HS-5 (cell line): Measurements from ENCODE around the gene TXNDC8.
"Not testable (repeated sequence)": the region's sequence is repeated elsewhere in the genome, so short reads cannot be mapped to it uniquely, and the experiment has no call there.

Experiments
- DNase-seq: peaks from one replicate; pipeline ENCODE4 v3.0.0-alpha.2; 2012; ENCODE audit warnings: low read depth

The TXNDC8 gene

DNA sequence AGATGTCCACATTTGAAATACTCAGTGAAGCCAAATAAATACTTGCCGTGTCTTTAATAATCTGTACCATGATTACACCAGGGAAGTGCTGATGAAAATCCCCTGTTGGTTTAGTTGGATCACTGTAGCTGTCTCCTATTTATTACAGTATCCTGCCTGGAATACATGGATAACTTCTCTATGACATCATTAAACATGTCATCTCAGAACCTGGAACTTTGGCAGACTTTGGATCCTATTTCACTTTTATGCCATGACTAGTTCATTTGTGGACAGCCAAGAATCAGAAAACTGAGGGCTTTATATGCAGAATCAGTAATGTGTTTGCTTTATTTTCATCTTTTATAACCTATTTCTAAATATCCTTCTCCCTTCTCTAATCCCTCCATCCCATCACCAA, at the start of gene TXNDC8:
TXNDC8 (minus strand) TSS at position 137 of the 400 bp plus-strand sequence.
- no peak for DNase-seq

DNA sequence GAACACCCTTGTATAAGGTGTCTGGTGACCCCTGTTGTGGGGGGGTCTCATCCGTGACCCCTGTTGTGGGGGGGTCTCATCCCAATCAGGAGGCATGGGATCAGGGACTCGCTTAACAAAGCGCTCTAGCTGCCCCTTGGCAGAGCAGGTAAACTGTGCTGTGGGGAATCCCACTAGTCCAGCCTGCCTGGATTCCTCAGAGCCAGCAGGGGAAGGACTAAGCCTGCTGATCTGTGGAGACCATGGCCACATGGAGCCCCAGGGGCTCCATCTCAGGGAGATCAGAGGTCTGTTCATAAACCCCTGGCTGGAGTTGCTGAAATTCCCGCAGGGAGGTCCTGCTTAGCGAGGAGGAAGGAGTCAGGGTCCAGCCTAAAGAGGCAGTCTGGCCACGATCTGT, 45.8 kb upstream of the TXNDC8 start:
- DNase-seq = no peak

DNA sequence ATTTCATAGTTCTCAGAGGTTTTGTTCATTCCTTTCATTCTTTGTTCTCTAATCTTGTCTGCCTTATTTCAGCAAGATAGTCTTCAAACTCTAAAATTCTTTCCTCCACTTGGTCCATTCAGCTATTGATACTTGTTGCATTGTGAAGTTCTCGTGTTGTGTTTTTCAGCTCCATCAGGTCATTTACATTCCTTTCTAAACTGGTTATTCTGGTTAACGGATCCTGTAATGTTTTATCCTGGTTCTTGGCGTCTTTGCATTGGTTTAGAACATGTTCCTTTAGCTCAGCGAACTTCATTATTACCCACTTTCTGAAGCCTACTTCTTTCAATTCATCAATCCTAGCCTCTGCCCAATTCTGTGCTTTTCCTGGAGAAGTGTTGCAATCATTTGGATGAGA, 45.1 kb upstream of the TXNDC8 start:
- no peak for DNase-seq

DNA sequence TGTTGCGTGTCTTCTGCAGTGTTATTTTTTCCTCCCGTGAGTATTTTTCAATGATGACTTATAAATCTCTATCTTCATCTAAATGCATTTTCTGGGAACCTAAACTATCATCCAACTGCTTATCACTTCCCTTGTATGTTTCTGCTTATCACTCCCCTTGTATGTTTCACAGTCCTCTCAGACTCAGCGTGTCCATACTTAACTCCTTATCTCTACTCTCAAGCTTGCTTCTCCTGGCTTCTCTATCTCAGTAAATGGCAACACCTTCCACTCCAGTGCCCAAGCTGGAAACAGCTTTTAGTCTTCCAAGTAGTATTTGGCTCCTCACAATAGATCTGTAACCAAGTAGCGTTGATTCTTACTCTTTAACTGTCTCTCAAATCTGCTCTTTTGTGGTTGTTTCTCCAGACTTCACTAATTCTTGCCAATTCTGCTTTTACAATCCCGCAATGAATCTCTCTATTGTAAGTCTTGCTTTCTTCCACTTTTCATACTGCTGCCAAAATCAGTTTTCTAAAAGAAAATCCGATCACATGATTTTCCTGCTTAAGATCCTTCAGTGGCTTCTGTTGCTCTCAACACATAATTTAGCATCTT, 33.8 kb upstream of the TXNDC8 start:
- no peak for DNase-seq

GRCh38 chr9:110370315-110370714, 32.7 kb upstream of the TXNDC8 start:
- peak; percentile 70 for DNase-seq

DNA sequence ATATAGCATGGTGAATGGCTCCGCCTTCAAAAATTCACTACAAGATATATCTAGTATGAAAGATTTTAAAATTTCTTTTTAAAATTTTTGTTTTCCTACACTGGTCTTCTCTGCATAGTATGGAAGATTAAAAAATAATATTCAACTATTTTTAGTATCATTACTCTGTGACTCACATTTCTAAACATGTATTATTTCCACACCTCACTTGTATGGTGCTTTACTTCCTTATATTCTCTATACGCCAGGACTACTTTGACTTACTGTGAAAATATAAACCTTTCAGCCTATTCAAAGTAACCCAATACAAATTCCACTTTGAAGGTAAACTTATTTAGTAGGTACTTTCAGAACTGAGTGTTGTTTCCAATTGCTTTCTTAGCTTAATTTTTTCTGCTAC, 26.8 kb upstream of the TXNDC8 start:
- no peak for DNase-seq

- DNase-seq = not testable (repeated sequence)
These were observed 21.3 kb upstream of the TXNDC8 start for GRCh38 chr9:110358992-110359391.

- no peak for DNase-seq
These were observed 19.8 kb upstream of the TXNDC8 start for GRCh38 chr9:110357505-110357904.

- no peak for DNase-seq
These were observed 19.2 kb upstream of the TXNDC8 start for GRCh38 chr9:110356639-110357395.

DNA sequence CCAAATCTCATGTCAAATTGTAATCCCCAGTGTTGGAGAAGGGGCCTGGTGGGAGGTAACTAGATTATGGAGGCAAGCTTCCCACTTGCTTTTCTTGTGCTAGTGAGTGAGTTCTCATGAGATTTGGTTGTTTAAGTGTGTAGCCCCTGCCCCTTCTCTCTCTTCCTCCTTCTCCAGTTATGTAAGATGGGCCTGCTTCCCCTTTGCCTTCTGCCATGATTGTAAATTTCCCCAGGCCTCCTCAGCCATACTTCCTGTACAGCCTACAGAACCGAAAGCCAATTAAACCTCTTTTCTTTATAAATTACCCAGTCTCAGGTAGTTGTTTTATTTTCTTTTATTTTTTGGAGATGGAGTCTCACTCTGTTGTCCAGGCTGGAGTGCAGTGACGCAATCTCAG, 18.2 kb upstream of the TXNDC8 start:
- no peak for DNase-seq

GRCh38 chr9:110351009-110351467, 13.4 kb upstream of the TXNDC8 start:
- peak; percentile 77 for DNase-seq

DNA sequence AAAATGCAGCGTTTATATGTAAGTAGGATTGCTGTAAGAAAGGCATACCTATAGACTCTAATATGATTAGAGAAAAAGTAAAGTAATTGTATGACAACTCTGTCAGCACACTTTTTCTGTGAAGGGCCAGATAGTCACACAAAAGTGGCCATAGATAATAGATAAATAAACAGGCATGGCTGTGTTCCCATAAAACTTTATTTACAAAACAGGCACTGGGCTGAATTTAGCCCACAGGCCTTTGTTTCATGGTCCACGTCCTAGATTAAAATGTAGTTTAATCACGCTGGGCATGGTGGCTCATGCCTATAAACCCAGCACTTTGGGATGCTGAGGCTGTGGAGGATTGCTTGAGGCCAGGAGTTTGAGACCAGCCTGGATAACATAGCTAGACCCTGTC, 8.7 kb upstream of the TXNDC8 start:
- DNase-seq = no peak

DNA sequence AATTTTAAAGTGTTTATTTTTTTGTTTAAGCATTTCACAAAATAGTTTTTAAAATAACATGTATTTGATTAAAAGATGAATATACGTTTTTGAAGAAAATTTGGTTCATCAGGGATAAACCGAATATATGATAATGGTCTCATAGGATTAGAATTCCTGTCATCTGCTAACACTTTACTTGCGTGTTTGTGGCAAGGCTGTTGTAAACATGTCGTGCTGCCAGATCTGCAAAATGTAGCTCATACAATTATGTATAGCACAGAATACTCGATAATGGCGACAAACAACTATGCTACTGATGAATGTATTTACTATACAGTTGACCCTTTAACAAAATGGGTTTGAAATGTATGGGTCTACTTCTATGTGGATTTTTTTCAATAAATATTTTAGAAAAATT, 7.2 kb upstream of the TXNDC8 start:
- DNase-seq = no peak

- no peak for DNase-seq
These were observed 5.9 kb upstream of the TXNDC8 start for GRCh38 chr9:110343551-110343950.

DNA sequence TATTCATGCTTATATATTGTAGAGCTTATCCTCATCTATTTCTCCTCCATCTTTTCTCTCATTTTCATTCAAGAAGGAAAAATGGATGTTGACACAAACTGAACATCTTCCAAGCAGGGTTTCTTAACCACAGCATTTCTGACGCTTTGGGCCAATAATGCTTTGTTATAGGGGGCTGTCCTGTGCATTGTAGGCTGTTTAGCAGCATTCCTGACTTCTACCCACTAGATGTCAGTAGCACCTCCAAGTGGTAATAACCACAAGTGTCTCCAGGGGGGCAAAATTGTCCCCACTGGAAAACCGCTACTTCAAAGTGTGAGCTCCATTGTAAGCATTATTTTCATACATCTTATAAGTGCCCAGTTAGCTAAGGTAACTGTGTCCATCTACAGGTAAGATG, 2.6 kb upstream of the TXNDC8 start:
- no peak for DNase-seq

GRCh38 chr9:110338143-110338542, 480 bp upstream of the TXNDC8 start:
- DNase-seq = no peak

DNA sequence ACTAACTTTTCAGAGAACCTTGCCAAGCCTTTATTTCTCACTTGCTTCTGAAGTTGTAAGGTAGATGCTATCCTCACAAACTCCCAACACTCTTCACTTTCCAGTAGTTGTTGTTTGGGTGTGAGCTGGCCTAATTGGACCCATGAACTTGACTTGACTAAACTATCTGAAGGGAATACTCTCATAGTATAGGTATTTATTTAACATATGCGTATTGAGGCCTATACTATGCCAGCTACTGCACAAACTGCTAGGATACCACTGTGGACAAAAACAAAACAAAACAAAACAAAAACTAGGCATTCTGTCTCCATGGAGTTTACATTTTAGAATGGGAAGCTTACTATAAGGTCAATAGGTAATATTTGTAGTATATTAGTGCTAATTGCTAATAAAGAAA, 1.3 kb downstream of the TXNDC8 start:
- no peak for DNase-seq

GRCh38 chr9:110334871-110335270, 2.8 kb downstream of the TXNDC8 start:
- no peak for DNase-seq

DNA sequence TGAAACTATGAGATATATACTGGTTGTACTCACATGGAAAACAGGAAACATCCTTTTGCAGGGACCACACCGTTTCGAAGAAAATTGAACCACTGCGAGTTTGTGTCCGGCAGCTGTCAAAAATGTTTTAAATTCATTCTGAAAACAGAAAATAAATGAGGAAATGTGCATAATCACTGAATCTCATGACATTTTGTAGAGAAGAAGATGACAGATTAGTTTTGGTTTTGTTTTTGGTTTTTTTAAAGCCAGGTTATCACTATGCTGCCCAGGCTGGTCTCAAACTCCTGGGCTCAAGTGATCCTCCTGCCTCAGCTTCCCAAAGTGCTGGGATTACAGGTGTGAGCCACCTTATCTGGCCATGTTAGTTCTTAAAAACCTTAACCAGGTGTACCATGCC, 3.5 kb downstream of the TXNDC8 start:
- DNase-seq = no peak

DNA sequence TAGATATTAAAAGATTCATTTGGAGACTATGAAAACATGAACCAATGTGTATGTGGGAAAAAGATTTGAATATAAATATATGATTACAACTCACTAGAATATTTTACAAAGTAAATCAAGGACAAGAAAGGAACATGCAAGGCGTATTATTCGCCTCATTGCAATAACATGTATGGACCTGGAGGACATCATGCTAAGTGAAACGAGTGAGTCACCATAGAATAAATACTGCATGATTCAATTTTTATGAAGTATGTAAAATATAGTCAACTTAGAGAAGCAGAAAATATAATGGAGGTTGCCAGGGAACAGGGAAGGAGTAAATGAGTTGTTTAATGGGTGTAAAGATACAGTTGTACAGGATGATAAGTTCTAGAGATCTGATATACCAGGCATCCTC, 4.9 kb downstream of the TXNDC8 start:
- no peak for DNase-seq

DNA sequence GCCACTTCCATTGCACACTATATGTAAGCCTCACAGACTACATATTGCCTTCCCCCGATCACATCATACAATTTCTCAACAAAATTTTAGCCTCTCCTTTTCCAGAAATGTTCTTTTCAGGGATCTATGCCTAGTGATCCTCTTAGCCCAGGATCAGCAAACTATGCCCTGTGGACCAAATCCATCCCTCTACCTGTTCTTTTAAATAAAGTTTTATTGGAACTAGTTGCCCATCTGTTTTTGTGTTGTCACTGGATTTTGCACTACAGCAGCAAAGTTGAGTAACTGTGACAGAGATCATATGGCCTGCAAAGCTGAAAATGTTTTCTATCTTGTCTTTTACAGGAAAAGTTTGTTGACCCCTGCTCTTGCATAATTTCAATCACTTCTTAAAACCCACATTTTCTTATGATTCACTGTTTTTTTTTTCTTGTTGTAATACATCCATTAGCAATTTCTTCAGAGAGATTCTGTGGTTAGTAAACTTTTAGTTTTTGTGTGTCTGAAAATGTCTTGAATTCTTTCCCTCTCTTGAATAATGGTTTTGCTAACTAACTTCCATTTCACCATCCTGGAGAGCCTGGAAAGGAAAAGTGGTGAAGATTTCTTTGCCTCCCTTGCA, 7.1 kb downstream of the TXNDC8 start:
- peak; percentile 11 for DNase-seq

- no peak for DNase-seq
These were observed 7.9 kb downstream of the TXNDC8 start for GRCh38 chr9:110329639-110330230.

DNA sequence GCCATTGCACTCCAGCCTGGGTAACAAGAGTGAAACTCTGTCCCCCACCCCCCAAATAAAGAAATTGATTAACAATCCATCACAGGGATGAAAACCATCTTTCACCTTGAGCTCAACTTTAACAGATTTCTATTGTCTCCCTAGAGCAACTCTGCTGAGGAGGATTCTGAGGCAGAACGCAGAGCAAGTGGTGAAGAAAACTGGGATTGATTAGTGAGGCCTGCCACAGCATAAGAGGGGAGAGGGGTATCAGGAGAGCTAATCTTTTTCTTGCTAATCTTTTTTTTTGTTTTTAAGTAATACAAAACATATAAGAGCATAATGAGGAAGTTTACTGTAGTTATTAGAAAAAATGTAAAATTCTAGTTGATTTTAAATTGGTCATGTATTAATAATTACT, 8.9 kb downstream of the TXNDC8 start:
- no peak for DNase-seq
